Activated CD4-positive, alpha-beta T cell treated with anti-CD3 and anti-CD28 coated beads, Interleukin-2, Interleukin-4, amounts not matched to agents 100 ng/mL and 50 ng/mL, durations not matched to agents 16 hours and 8 hours (primary cell): ENCODE results near the gene ABHD15.

ENCODE experiments used
- DNase-seq: peaks from one replicate; pipeline ENCODE4 v3.0.0-alpha.2; 2020; ENCODE audit warnings: low spot score

The ABHD15 gene

GRCh38 chr17:29566473-29567303, at the start of gene ABHD15:
TSS of gene ABHD15 (minus strand) at chr17:29567037. CDS start at chr17:29566966, 71 bp downstream.
- DNase-seq = peak; percentile 66

- peak; percentile 83 for DNase-seq
Measured at GRCh38 chr17:29615492-29616299, 48.9 kb upstream of the ABHD15 start.

GRCh38 chr17:29615048-29615385, 48.2 kb upstream of the ABHD15 start:
- peak; percentile 64 for DNase-seq

GRCh38 chr17:29614349-29615047, 47.7 kb upstream of the ABHD15 start:
- no peak for DNase-seq

- no peak for DNase-seq
Measured at GRCh38 chr17:29613856-29614255, 47.0 kb upstream of the ABHD15 start.

GRCh38 chr17:29613352-29613837, 46.6 kb upstream of the ABHD15 start:
- DNase-seq = peak; percentile 97

GRCh38 chr17:29612404-29613280, 45.8 kb upstream of the ABHD15 start:
- DNase-seq = no peak

GRCh38 chr17:29612094-29612403, 45.2 kb upstream of the ABHD15 start:
- no peak for DNase-seq

- no peak for DNase-seq
Measured at GRCh38 chr17:29611351-29612093, 44.7 kb upstream of the ABHD15 start.

- no peak for DNase-seq
Measured at GRCh38 chr17:29610395-29610794, 43.6 kb upstream of the ABHD15 start.

GRCh38 chr17:29608986-29609385, 42.1 kb upstream of the ABHD15 start:
- DNase-seq = no peak

- DNase-seq = no peak
Measured at GRCh38 chr17:29607557-29608195, 40.8 kb upstream of the ABHD15 start.

GRCh38 chr17:29603109-29603674, 36.4 kb upstream of the ABHD15 start:
- DNase-seq = no peak

- no peak for DNase-seq
Measured at GRCh38 chr17:29597361-29598172, 30.7 kb upstream of the ABHD15 start.

- no peak for DNase-seq
Measured at GRCh38 chr17:29596811-29597210, 30.0 kb upstream of the ABHD15 start.

- DNase-seq = no peak
Measured at GRCh38 chr17:29595943-29596774, 29.3 kb upstream of the ABHD15 start.

- no peak for DNase-seq
Measured at GRCh38 chr17:29595107-29595942, 28.5 kb upstream of the ABHD15 start.
